NB4 (cell line): ENCODE results near the gene HEPACAM2.

Source experiments
- DNase-seq: peaks from one replicate; pipeline ENCODE4 v3.0.0; 2010; ENCODE audit warnings: low read depth
- H3K4me3 ChIP-seq: one replicate; pipeline ENCODE4 v1.5.1; 2011; ENCODE audit warnings: mild to moderate bottlenecking, low read depth, low read length, moderate library complexity
- CTCF ChIP-seq: IDR thresholded peaks from one replicate; pipeline ENCODE4 v1.5.1; 2012; ENCODE audit warnings: low read depth, low read length
- MAX ChIP-seq: IDR thresholded peaks from 2 replicates; pipeline ENCODE4 v1.6.1; 2011; ENCODE audit warnings: low read depth, low read length
- MYC ChIP-seq: IDR thresholded peaks from 2 replicates; pipeline ENCODE4 v1.6.1; 2011; ENCODE audit warnings: low read depth, low read length
- POLR2A ChIP-seq: IDR thresholded peaks from 2 replicates; pipeline ENCODE4 v1.6.1; 2011; ENCODE audit warnings: mild to moderate bottlenecking; ENCODE audit not compliant: insufficient read length; ENCODE audit errors: extremely low read depth

Gene HEPACAM2

GRCh38 chr7:93219868-93220267 lies 6.4 kb downstream of the HEPACAM2 start:
- no peak for DNase-seq
- no peak overlapping the region for H3K4me3 ChIP-seq
- TF ChIP-seq POLR2A, result no peak
- TF ChIP-seq CTCF, result no peak
- no peak for TF ChIP-seq MAX
- no peak for TF ChIP-seq MYC

- no peak overlapping the region for H3K4me3 ChIP-seq
- no peak for DNase-seq
- no peak for TF ChIP-seq MAX
- TF ChIP-seq POLR2A, result no peak
- TF ChIP-seq MYC, result no peak
- no peak for TF ChIP-seq CTCF
Observed at GRCh38 chr7:93218997-93219827, 7.1 kb downstream of the HEPACAM2 start.

GRCh38 chr7:93212881-93213280 lies 13.4 kb downstream of the HEPACAM2 start:
- DNase-seq, result no peak
- TF ChIP-seq POLR2A (no peak), CTCF (no peak), MYC (no peak), MAX (no peak)
- no peak overlapping the region for H3K4me3 ChIP-seq

- no peak for DNase-seq
- H3K4me3 ChIP-seq, result no peak overlapping the region
- TF ChIP-seq POLR2A (no peak), MAX (no peak), CTCF (no peak), MYC (no peak)
Observed at GRCh38 chr7:93211228-93211818, 14.9 kb downstream of the HEPACAM2 start.

GRCh38 chr7:93205046-93205445 lies 21.2 kb downstream of the HEPACAM2 start:
- DNase-seq, result no peak
- TF ChIP-seq CTCF (no peak), MYC (no peak), MAX (no peak), POLR2A (no peak)
- H3K4me3 ChIP-seq, result no peak overlapping the region
